GM21515 (cell line): ENCODE measurements around the gene ACSL4.
"Not testable (repeated sequence)": the region's sequence is repeated elsewhere in the genome, so short reads cannot be mapped to it uniquely, and the experiment has no call there.

ENCODE experiments used
- ATAC-seq: cut with Tn5 transposase; IDR thresholded peaks from one replicate; pipeline ENCODE4 v1.9.1; 2021; ENCODE audit not compliant: unreplicated experiment

ACSL4 gene

DNA sequence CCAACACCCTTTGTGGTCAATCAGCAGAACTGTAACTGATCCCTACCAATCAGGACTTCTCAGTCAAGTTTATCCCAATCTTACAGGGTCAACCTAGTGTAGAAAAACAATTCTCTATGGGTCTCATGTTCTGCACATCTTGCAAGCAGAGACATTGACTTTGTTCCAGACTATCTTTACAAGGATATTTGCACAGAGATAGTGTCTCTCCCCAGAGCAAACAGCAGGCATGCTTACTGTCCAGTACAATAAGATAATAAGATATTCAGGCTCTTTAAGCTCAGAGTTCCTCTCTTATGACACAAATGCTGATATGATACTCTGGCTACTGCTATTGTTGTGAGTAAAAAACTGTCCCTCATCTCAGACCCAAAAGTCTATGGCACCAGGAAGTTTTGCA is 53.2 kb downstream of the ACSL4 start:
- no peak for ATAC-seq

DNA sequence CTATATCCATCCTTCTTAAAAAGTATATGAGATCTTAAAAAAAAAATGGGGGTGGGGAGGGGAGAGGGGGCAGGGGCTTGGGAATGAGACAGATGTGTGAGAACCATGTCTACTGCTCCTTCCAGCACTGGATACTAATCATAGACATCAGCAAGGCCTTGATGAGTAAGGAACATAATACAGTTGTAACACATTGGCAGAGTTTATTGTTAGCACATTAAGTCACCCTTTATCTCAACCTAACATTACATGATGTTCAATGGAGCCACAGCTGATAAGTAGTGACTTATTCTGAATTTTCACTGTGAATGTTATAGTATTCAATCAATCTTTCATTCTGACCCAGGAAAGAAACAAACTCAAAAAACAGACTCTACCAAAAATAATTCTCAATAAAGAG is 60.8 kb downstream of the ACSL4 start:
- no peak for ATAC-seq

DNA sequence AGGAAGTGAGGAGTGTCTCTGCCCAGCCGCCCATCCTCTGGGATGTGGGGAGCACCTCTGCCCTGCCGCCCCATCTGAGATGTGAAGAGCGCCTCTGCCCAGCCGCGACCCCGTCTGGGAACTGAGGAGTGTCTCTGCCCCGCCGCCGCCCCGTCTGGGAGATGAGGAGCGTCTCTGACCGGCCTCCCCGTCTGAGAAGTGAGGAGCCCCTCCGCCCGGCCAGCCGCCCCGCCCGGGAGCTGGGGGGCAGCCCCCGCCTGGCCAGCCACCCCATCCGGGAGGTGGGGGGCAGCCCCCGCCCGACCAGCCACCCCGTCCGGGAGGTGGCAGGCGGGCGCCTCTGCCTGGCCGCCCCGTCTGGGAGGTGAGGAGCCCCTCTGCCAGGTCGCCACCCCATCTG is 61.9 kb downstream of the ACSL4 start:
- ATAC-seq: not testable (repeated sequence)

DNA sequence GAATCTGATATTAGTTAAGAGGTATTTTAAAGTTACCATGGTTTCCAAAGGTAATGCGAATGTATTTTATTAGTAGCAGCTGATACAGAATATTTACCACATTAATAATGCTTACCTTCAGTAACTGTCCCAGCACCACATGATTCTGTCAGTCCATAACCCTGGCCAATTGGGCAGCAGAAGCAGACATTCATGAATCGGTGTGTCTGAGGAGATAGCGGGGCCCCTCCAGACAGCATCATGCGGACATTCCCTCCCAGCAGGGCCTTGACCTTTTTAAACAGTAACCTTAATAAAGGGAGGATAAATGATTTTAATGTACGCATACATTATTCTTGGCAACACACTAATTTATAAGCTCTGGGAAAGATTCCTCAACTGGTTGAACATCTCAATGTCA is 65.1 kb downstream of the ACSL4 start:
- no peak for ATAC-seq

DNA sequence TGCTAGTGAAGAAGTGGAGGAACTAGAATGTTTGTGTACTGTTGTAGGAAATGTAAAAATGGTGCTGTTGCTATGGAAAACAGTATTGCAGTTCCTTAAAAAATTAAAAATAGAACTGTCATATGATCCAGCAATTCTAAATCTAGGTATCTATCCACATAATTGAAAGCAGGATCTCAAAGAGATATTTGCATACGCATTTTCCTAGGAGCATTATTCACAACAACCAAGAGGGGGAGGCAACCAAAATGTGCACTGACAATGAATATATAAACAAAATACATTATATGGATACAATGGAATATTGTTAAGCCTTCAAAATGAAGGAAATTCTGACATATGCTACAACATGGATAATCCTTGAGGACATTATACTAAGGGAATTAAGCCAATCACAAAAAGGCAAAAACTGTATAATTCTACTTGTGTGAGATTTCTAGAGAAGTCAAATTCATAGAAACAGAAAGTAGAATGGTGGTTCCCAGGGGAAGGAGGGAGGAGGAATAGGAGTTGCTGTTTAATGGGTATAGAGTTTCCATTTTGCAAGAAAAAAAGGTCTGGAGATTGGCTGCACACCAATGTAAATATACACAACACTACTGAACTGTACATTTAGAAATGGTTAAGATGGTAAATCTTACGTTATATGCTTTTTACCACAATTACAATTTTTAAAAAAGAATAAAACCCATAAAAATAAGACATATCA is 72.5 kb downstream of the ACSL4 start:
- no peak for ATAC-seq

DNA sequence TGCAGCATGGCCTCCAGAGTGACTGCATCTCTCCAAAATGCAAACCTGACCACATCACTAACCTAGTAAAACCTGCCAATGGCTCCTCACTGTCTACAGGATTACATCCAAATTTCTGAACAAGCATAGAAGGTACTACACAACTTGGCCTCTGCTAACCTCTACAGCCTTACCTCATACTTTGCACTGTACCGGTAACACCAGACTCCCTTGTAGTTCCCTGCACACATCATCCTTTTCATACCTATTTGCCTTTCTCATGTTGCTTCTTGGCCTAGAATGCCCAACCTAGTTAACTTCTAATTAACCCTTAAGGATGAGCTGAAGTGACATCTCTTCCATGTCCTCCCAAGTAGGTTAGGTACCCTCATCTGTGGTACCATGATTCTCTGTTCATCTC is 74.7 kb downstream of the ACSL4 start:
- no peak for ATAC-seq

DNA sequence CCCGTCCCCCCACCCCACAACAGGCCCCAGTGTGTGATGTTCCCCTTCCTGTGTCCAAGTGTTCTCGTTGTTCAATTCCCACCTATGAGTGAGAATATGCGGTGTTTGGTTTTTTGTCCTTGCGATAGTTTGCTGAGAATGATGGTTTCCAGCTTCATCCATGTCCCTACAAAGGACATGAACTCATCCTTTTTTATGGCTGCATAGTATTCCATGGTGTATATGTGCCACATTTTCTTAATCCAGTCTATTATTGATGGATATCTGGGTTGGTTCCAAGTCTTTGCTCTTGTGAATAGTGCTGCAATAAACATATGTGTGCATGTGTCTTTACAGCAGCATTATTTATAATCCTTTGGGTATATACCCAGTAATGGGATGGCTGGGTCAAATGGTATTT is 75.7 kb downstream of the ACSL4 start:
- ATAC-seq: not testable (repeated sequence)

DNA sequence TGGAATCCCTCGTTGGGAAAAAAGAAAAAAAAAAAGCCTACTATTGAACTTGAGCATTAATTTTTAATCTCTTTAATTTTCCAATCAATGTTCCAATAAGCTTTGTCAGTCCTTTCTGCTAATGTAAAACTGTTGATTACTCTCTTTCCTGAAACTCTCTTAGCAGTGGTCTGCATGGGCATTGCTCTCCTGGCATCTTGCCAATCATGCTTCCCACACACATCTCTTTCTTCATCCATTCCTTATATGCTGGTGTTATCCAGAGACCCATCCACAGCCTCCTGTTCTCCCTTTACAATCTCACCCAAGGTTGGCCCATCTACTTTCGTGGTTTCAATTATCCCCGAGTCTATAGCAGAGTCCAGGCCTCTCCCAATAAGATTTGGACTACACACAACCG is 76.3 kb downstream of the ACSL4 start:
- no peak for ATAC-seq

DNA sequence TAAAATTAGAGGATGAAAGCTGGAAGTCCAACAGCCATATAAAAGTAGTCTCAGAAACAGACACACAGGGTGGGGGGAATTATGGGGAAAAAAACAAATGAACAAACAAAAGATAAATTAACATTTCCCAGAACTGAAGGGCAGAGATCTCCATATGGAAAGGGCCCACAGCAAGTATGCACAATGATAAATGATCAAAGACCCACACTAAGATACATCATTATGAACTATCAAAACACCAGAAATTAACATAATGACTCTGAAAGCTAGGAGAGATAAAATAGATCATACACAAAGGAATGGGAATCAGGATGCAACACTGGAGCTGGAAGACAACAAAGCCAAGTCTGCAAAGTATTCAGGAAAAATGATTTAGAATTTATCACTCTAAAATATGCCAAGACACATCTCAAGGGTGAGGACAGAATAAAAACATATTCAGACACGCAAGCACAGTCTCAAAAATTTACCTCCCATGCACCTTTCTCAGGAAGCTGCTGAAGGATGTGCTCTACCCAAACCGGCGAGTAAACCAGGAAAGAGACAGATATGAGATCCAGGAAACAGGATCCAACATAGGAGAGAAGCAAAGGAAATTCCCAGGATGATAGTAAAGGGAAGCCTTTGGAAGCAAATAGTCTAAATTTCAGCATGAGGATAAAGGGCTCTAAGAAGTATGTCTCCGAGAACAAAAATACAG is 77.4 kb downstream of the ACSL4 start:
- ATAC-seq: no peak

DNA sequence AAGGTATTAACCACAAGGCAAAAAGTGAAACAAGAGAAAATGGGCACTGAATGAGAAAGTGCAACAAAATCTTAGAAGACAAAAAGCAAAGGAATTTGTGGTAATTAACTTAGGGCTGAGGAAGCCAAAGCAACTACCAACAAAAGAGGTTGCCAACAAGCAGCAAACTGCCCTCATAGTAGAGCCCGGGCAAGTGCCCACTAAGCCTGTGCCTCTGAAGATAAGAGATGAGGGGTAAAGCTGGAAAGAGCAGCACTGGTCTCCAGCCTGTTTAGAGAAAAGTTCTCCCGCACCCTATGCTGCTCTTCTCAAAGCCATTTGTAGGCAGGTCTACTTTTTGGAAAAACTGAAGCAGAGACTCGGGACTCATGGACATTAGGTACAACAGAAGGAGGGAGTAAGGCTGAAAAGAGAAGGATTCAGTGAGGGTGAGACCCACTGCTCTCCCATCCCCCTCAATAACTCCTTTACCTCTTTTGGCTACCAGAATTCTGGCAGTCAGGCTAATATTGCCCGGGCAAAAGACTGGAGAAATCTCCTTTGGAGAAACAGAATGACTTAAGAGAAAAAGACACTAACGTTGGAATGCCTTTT is 78.4 kb downstream of the ACSL4 start:
- no peak for ATAC-seq

DNA sequence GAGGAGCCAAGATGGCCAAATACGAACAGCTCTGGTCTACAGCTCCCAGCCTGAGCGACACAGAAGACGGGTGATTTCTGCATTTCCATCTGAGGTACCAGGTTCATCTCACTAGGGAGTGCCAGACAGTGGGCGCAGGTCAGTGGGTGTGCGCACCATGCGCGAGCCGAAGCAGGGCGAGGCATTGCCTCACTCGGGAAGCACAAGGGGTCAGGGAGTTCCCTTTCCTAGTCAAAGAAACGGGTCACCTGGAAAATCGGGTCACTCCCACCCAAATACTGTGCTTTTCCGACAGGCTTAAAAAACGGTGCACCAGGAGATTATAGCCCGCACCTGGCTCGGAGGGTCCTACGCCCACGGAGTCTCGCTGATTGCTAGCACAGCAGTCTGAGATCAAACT is 88.4 kb downstream of the ACSL4 start:
- ATAC-seq: not testable (repeated sequence)

DNA sequence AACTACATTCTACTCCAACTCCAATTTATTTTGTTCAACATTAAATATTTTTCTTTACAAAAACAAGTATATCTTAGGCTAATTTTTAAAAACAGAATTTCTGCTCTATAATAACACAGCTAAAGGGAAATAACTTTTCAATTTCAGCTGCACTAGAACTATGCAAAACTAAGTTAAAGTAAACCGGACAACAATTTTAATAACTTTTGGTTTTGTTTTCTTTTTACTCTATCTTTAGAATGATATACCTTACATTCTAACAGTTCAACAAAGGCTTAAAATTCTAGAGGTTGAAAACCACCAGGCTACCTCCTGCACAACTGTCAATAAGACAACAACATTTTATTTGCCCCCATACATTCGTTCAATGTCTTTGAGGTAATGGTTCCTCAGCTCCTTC is 89.4 kb downstream of the ACSL4 start:
- no peak for ATAC-seq

DNA sequence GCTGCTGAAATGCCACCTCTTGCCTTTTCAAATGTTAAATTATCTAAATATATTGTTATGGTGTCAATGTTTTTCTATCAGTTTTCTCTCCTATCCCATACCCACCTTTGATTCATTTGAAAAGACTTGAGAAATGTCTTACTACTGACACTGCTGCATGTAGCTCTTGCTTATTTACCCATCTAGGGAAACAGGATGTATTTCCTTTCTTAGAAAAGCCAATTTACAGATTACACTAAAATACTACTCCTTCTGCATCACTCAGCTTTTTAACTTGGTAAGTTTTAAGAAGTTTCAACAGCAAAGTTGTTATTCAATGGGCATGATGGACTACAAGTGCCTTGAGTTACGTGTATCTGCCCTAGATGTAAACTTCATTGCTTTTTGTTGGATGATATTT is 94.9 kb downstream of the ACSL4 start:
- ATAC-seq: no peak

DNA sequence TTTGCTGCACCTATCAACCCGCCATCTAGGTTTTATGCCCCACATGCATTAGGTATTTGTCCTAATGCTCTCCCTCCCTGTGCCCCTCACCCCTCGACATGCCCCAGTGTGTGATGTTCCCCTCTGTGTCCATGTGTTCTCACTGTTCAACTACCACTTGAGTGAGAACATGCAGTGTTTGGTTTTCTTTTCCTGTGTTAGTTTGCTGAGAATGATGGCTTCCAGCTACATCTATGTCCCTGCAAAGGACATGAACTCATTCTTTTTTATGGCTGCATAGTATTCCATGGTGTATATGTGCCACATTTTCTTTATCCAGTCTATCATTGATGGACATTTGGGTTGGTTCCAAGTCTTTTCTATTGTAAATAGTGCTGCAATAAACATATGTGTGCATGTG is 95.6 kb downstream of the ACSL4 start:
- not testable (repeated sequence) for ATAC-seq

DNA sequence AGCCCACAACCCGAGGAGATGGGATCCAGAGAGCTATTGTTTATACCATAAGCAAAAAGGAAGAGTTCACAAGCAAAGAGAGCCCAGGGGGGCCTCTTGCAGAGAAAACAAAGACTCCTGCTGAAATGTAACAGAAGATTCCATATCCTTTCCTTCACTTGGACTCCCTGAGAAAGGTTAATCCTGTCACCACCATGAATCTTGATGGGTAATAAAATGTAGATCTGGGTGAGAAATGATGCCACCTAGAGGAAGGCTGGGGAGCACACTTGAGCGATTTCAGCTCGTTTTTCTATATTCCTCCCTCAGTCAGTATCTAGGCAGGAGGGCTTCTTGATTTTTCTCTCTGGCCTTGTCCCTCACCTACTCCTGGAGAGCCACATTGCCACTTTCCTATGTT is 97.9 kb downstream of the ACSL4 start:
- no peak for ATAC-seq

DNA sequence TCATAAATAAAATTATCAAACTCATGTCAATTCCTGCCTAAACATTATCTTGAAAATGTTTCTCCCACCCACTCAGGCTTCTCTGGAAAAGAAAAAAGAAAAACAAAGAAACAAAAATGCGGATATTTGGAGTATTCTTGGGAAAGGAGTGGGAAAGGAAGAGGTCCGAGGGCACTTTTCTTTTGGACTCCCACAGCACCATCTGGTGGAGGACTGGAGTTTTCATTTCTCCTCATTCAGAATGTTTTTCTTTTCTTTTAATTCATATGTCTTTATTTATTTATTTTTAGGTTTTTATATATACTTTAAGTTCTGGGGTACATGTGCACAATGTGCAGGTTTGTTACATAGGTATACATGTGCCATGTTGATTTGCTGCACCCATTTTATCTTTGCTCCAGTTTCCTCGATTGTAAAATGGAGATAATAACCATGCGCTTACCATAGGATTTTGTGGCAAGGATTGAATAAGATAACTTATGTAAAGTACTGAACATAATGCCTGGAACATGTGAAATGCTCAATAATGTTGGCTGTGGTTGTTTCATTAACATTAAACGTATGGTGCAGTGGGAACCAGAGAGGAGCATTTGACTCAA is 100.1 kb downstream of the ACSL4 start:
- ATAC-seq: no peak

DNA sequence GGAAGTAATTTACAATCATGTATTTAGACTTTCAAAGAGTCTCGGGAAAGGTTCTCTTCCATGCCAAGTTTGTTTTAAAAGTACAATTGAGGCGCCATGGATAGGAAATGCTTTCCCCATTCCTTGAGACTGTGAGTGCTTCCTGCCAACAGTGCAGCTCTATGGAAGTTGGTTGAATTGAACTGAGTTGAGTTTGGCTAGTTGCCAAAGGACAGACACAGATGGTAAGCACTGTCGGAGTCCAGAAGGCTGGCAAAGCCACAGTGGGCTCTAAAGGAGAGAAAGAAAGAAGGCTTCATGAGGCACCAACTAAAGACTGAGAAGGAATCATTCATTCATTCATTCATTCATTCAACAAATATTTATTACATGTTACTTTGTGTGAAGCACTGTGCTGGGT is 103.7 kb downstream of the ACSL4 start:
- no peak for ATAC-seq

DNA sequence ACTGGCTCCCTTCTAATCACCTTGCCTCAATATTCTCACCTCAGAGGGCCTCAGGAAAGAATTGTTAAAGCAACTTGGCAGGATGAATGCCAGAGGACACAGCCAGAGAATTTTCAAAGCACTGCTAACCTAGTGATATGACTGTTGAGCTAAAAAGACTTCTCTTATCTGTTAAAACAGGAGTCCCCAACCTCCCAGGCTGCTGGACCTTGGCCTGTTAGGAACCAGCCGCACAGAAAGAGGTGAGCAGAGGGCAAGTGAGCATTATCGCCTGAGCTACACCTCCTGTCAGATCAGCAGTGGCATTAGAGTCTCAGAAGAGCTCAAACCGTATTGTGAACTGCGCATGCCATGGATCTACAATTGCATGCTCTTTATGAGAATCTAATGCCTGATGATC is 106.4 kb downstream of the ACSL4 start:
- ATAC-seq: no peak

DNA sequence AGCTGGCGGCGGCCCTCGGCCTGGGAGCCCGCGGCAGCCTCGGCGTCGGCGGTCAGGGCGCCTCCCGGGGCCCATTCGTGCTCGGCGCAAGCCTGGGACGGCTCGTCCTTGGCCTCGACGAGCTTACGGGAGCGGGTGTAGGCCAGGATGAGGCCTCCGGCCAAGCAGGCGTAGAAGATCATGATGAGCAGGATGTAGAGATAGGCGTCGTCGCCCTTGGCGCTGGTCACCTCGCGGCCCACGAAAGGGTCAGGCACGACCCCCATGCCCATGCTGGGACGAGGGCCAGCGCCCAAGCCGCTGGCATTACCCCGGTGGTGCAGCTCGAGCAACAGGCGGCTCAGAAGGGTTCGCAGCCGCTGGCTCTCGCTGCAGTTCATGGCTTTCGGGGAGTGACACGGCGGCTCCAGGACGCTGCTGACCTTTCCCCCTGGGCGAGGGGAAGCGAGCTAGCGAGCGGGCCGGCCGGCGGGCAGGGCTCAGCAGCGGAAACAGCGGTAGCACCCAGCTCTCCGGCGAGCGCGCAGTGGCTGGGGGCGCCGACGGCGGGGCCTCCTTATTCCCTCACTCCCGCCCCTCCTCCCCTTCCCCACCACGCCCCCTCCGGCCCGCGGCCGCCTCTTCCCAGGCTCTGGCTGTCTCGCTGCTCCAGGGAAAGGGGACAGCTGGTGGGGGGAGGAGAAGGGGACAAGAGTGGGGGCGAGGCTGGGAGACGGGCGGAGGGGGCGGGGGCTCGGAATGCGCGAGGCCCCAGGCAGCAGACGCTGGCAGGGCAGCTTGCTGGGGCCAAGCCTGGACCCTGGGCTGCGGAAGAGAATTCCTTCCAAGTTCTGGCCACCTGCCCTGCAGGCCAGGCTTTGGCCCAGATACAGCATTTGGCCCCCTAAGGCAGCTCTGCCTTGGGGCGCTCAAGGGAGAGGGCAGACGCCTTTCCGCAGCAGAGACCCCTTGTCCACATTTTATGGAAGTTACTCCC is 108.1 kb downstream of the ACSL4 start, which contains the start of gene KCNE5:
TSS of gene KCNE5 (minus strand) at position 532 of the 976 bp plus-strand sequence. CDS start at position 380, 152 bp downstream.
- ATAC-seq: no peak

DNA sequence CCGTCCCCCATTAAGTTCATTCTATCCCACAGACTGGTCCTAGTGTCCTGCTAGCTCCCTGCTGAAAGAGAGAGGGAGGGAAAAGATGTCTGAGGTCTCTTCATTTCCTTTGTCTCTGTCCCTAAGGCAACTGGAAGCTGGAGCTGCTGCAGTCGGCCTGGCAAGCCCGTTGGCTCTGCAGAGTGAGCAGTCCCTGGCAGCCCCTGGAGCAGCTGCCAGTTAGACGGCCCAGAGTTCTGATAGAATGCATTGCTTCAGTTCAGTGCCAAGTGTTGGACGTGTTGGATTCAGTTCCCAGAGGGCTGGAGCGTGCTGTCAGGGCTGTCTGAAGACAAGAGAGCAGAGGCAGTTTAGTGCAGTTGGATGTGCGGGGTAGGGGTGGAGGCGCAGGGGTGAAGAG is 109.1 kb downstream of the ACSL4 start:
- ATAC-seq: no peak

DNA sequence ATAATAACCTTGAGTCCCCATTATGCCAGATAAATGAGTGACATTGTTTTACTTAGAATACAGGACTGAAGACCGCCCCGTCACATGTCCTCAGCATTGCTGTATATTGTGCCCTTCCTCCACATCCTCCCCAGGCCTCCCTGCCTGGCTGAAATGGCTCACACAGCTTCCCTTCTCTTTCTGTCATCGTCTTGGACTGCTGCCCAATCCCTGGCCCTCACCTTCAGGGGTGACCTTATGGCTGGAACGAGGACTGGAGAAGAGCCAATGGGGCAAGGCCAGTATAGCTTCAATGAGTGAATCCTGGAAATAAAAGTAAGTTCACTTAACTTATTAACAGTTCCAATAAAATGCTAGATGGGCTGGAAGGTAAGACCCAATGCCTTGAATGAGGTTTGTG is 110.8 kb downstream of the ACSL4 start:
- ATAC-seq: no peak
